ENCODE measurements around the gene SLC17A2. TPM values are rescaled to one million over a fixed set of nuclear protein-coding genes. Genes with fewer than 3 reads are reported as not detected.

Gene SLC17A2
- total and polyA plus RNA-seq, 2 of the 8 experiments (the other 6 are each of a cell fraction or from before 2014, with no cell fraction given) = not detected

DNA sequence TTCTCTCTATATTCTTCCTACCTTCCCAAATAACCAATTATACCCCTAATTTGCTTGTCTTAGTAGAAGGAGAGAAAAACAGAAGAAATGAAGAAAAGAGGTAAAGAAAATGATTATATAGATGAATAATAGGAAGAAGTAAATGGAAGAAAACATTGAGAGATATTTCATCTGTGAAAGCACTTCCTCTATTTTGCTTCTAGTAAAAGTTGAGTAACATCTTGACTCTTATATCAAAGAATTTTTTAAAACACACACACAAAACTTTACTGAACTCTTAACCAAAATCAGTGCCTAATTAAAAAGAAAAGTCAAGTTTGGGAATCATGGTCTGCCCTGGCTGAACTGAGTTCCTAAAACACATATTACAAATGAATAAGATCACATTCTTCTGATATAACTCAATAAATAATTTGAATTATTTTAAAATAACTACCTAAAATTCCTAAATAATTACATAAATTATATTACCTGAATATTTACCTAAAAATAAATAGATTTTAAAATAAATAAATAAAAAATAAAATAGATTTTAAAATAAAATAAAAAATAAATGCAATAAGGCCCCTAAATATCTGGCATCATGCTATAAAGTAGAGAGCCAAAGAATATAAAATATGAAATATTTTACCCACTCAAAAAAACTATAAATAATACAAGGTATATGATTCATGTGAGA is 8.8 kb downstream of the SLC17A2 start:
- H3K56ac ChIP-seq (replicated peaks; ENCODE audit: insufficient read length, low read depth, low read length) = no peak overlapping the region
- no peaks in the 10 kb centered on the region for H3K36me3 ChIP-seq (ENCODE audit: control insufficient read depth in 2 of 4, insufficient read depth in 4 of 4, low read length in 3 of 4)
- ChIA-PET CTCF (ENCODE audit: partially characterized antibody) (no interaction called here), POLR2A (ENCODE audit: partially characterized antibody) (no interaction called here)
- H3K14ac ChIP-seq (ENCODE audit: insufficient read length) = no peak overlapping the region
- no peak overlapping the region for H2BK20ac ChIP-seq (ENCODE audit: low read length)
- no peak for FAIRE-seq
- H3K9me3 ChIP-seq (ENCODE audit: insufficient read depth in 2 of 2, low read depth in 1 of 2, low read length in 1 of 2) = no peaks in the 10 kb centered on the region
- no peaks in the 10 kb centered on the region for H3K79me2 ChIP-seq (ENCODE audit: control insufficient read depth in 1 of 2, insufficient read depth in 2 of 2, low read length in 2 of 2)
- H2BK15ac ChIP-seq (ENCODE audit: low read length) = no peak overlapping the region
- H2BK5ac ChIP-seq (ENCODE audit: low read depth, low read length) = no peak overlapping the region
- no peak overlapping the region for H3K23ac ChIP-seq (ENCODE audit: insufficient read length)
- H3K4me3 ChIP-seq (ENCODE audit: extremely low read depth in 1 of 4, insufficient read depth in 2 of 4, low read depth in 3 of 4, low read length in 4 of 4) = no peak overlapping the region
- DNase-seq (ENCODE audit: low read depth in 1 of 2, low spot score in 2 of 2) = no peak
- H3K23me2 ChIP-seq (ENCODE audit: low read depth, low read length) = no peaks in the 10 kb centered on the region
- no peak overlapping the region for H3K18ac ChIP-seq (ENCODE audit: extremely low read depth, low read length)
- H3K4me2 ChIP-seq (ENCODE audit: insufficient read depth in 1 of 2, low read depth in 2 of 2, low read length in 2 of 2) = no peak overlapping the region
- H4K91ac ChIP-seq (replicated peaks; ENCODE audit: insufficient read length, low read length) = no peak overlapping the region
- no peaks in the 10 kb centered on the region for H3K27me3 ChIP-seq (replicated peaks in 1 of 4; ENCODE audit: control insufficient read depth in 3 of 4, extremely low read depth in 1 of 4, insufficient read depth in 3 of 4, low read length in 3 of 4)
- H4K5ac ChIP-seq (ENCODE audit: insufficient read length, low read depth, low read length) = no peak overlapping the region
- H2AFZ ChIP-seq (ENCODE audit: low read length) = no peak overlapping the region
- no peaks in the 10 kb centered on the region for H4K20me1 ChIP-seq (replicated peaks in 1 of 2; ENCODE audit: control insufficient read depth in 1 of 2, insufficient read depth in 2 of 2, low read length in 2 of 2)
- no peak overlapping the region for H3K9ac ChIP-seq (replicated peaks in 1 of 4; ENCODE audit: extremely low read depth in 1 of 4, low read depth in 3 of 4, low read length in 3 of 4)
- no peak overlapping the region for H3K27ac ChIP-seq (ENCODE audit: low read depth, low read length)
- H3K4ac ChIP-seq (replicated peaks; ENCODE audit: insufficient read length, low read depth, low read length) = no peak overlapping the region
- no peaks in the 10 kb centered on the region for H3K4me1 ChIP-seq (replicated peaks in 1 of 4; ENCODE audit: control insufficient read depth in 3 of 4, insufficient read depth in 4 of 4, low read length in 3 of 4)
- H2AK5ac ChIP-seq (ENCODE audit: low read depth, low read length) = no peak overlapping the region
- H4K8ac ChIP-seq (ENCODE audit: extremely low read depth, insufficient read depth, low read length) = no peak overlapping the region
- no peak overlapping the region for H2BK12ac ChIP-seq (ENCODE audit: low read depth, low read length)
- no peaks in the 10 kb centered on the region for H3K79me1 ChIP-seq (ENCODE audit: low read depth, low read length)
- H2BK120ac ChIP-seq (replicated peaks; ENCODE audit: low read depth, low read length) = no peak overlapping the region
- no peak for TF ChIP-seq MAFK (IDR thresholded peaks at IDR 0.05; ENCODE audit: low read depth, low read length)
- no peak for TF ChIP-seq GABPA (IDR thresholded peaks at IDR 0.05; ENCODE audit: borderline replicate concordance, insufficient read depth, low read length)
- no peak for TF ChIP-seq ZNF274 (IDR thresholded peaks at IDR 0.05; ENCODE audit: borderline replicate concordance, extremely low read depth, low read length)
- TF ChIP-seq SP2 (IDR thresholded peaks at IDR 0.05; ENCODE audit: low read length) = no peak
- TF ChIP-seq SRF (IDR thresholded peaks at IDR 0.05; ENCODE audit: low read depth, low read length) = no peak
- TF ChIP-seq RFX5 (IDR thresholded peaks at IDR 0.05; ENCODE audit: borderline replicate concordance, low read depth, low read length) = no peak
- no peak for TF ChIP-seq NANOG (IDR thresholded peaks at IDR 0.05; ENCODE audit: insufficient read depth, low read depth, low read length, poor library complexity, severe bottlenecking)
- no peak for TF ChIP-seq RBBP5 (IDR thresholded peaks at IDR 0.05; ENCODE audit: borderline replicate concordance, low read depth, low read length)
- TF ChIP-seq, protein P1, sequence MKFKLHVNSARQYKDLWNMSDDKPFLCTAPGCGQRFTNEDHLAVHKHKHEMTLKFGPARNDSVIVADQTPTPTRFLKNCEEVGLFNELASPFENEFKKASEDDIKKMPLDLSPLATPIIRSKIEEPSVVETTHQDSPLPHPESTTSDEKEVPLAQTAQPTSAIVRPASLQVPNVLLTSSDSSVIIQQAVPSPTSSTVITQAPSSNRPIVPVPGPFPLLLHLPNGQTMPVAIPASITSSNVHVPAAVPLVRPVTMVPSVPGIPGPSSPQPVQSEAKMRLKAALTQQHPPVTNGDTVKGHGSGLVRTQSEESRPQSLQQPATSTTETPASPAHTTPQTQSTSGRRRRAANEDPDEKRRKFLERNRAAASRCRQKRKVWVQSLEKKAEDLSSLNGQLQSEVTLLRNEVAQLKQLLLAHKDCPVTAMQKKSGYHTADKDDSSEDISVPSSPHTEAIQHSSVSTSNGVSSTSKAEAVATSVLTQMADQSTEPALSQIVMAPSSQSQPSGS (IDR thresholded peaks at IDR 0.05; ENCODE audit: low read length) = no peak
- TF ChIP-seq RAD21 (IDR thresholded peaks at IDR 0.05 in 1 of 2, conservative IDR thresholded peaks at IDR 0.05 in 1 of 2; ENCODE audit: low read depth in 2 of 2, low read length in 2 of 2) = no peak
- no peak for TF ChIP-seq CTBP2 (IDR thresholded peaks at IDR 0.05; ENCODE audit: borderline replicate concordance, insufficient read depth, insufficient read length, low read length)
- no peak for TF ChIP-seq SUZ12 (IDR thresholded peaks at IDR 0.05; ENCODE audit: low read length)

All from H1 (cell line).